RWPE1 (cell line): ENCODE data around the gene ADNP2.

ENCODE experiments used
- CTCF ChIA-PET: fragments of 350-600 bp; sonication (Branson Sonifier 250); formaldehyde crosslinking; extraction: SDS; loops from one replicate; lab custom pipeline; 2021; lab: Yijun Ruan, JAX
- POLR2A ChIA-PET: fragments of 400-600 bp; formaldehyde crosslinking; extraction: SDS; loops from one replicate; lab custom pipeline; 2020; ENCODE audit warnings: antibody characterized with exemption; ENCODE audit not compliant: low non-redundant PET; lab: Yijun Ruan, JAX
- DNase-seq: peaks from one replicate; pipeline ENCODE4 v3.0.0; 2012; ENCODE audit warnings: low spot score
- H3K27ac ChIP-seq: fragments of 450-650 bp; 2 replicates; pipeline ENCODE4 v1.5.1; 2017
- TF ChIP-seq, protein P1 (sequence below): fragments of 450-650 bp; conservative IDR thresholded peaks from 2 replicates; pipeline ENCODE4 v1.5.1; 2017; ENCODE audit warnings: low read depth, mild to moderate bottlenecking

The ADNP2 gene

DNA sequence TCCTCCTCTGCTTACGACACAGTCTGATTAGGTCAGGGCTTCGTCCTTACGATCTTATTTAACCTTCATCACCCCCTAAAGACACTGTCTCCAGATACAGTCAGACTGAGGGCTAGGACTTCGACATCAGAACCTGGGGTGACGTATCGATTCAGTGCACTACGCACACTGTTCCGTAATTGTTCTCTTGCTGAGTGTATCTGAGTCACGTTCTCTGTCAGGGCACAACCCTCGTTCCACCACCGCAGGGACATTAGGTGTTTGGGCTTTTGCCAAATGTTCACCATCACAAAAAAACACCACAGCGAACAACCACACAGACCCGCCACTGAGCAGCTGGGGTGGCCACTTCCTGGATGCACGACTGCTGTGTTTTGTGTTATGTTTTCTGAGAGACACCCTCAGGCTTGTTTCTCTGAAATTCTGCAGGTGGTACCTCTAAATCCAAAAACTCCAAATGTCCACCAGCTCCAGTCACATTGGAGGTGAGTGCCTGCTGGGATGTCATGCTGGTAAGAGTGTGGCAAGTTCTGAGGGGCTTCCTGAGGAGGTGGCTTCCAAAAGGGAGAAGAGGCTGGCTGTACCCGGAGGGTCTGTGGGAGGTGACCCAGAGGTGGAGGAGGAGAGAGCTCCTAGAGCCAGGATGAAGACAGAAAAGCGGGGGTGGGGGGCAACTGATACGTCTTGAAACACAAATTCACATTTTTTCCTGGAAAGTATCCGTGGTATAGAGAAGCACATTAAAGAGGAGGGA lies 66.6 kb downstream of the ADNP2 start:
- ChIA-PET POLR2A (no interaction called here), CTCF (no interaction called here)
- 0 out of 2 replicates have a peak overlapping the region, but pooled peaks have one; percentile 0 for H3K27ac ChIP-seq
- TF ChIP-seq, protein P1, sequence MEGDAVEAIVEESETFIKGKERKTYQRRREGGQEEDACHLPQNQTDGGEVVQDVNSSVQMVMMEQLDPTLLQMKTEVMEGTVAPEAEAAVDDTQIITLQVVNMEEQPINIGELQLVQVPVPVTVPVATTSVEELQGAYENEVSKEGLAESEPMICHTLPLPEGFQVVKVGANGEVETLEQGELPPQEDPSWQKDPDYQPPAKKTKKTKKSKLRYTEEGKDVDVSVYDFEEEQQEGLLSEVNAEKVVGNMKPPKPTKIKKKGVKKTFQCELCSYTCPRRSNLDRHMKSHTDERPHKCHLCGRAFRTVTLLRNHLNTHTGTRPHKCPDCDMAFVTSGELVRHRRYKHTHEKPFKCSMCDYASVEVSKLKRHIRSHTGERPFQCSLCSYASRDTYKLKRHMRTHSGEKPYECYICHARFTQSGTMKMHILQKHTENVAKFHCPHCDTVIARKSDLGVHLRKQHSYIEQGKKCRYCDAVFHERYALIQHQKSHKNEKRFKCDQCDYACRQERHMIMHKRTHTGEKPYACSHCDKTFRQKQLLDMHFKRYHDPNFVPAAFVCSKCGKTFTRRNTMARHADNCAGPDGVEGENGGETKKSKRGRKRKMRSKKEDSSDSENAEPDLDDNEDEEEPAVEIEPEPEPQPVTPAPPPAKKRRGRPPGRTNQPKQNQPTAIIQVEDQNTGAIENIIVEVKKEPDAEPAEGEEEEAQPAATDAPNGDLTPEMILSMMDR, result no peak
- DNase-seq, result no peak

DNA sequence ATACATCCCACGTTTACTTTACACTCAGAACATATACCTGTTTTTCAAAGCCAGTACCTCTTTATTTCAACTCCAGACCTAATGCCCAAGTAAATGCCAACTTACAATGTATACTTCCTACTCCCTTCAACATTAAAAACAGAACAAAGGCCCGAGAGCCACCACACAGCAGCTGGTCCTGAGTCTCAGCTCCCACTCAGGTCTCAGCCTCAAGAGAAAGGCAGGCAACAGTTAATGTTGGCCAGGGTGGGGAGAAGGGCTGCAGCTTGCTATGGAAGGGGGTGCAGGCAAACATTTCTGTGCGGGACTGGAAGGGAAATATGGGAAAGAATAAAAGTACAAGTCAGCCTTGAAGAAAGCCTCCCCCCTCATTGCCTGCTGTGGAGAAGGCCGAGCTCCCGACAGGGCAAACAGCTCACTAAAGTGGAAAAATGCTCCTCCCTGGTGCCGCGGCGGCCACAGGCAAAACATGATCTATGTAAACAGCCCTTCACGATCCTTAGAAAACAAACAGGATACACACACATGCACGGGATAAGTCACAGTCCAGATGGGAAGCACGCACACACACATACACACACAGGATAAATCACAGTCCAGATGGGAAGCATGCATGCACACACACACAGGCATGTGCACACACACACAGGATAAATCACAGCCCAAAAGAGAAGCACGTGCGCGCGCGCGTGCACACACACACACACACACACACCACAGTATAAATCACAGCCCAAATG lies 67.4 kb downstream of the ADNP2 start:
- CTCF ChIA-PET, result no interaction called here
- no peak overlapping the region for H3K27ac ChIP-seq
- POLR2A ChIA-PET, result no interaction called here
- DNase-seq, result no peak
- TF ChIP-seq, protein P1, result no peak

DNA sequence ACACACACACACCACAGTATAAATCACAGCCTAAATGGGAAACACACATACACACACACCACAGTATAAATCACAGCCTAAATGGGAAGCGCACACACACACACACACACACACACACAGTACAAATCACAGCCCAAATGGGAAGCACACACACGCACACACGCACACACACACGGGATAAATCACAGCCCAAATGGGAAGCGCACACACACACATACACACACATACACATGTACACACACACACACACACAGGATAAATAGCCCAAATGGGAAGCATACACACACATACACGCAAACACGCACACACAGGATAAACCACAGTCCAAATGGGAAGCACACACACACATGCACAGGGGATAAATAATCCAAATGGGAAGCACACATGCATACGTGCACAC lies 68.1 kb downstream of the ADNP2 start:
- POLR2A ChIA-PET, result no interaction called here
- CTCF ChIA-PET, result no interaction called here
- DNase-seq, result no peak
- TF ChIP-seq, protein P1, result no peak
- H3K27ac ChIP-seq, result no peak overlapping the region

DNA sequence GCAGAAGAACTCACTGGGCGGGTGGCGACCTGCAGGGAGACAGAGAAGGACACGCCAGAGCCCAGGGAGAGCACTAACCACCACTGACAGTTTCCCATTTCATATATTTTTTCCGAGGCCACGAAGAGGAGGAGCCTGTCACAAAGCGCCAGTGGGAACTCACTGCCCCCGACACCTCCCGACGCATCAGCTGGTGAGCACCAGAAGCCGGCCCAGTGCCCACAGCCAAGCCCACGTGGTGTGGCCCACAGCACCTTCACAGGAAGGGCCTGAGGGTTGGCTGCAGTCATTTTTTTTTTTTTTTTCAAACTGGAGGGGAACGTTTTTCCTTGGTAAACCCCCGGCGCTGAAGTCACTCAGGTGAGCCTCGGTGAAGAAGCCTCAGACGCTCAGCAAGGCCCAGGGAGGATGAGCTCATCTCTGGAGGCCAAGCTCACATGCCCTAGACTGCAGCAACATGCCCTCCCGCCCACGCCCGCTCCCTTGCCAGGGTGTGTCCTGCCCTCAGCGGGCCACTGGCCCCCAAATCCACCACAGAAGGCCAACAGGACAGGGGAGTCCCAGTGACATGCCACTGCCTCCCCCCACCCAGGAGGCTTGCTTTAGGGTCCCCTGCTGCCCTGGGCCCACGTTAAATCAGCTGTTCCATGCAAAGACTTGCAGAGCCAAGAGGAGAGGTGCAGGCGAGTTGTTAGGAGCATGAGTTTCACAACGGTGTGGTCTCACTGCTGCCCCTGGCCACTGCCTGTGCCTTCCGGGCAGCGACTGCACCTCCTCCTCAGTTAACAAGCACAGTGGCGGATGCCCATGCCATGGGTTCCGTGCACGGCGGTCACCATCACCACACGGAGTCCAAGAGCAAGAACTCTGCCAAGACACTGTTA lies 70.1 kb downstream of the ADNP2 start:
- peak; percentile 67 for DNase-seq
- TF ChIP-seq, protein P1, result no peak
- ChIA-PET POLR2A (no interaction called here), CTCF (interaction anchor here (0.8 to 1.6 kb wide), 2 partner anchors 10 to 21 kb away, joined by 3 to 4 read pairs; no protein-coding TSS in a partner anchor)
- peak overlapping the region; percentile 91 for H3K27ac ChIP-seq

DNA sequence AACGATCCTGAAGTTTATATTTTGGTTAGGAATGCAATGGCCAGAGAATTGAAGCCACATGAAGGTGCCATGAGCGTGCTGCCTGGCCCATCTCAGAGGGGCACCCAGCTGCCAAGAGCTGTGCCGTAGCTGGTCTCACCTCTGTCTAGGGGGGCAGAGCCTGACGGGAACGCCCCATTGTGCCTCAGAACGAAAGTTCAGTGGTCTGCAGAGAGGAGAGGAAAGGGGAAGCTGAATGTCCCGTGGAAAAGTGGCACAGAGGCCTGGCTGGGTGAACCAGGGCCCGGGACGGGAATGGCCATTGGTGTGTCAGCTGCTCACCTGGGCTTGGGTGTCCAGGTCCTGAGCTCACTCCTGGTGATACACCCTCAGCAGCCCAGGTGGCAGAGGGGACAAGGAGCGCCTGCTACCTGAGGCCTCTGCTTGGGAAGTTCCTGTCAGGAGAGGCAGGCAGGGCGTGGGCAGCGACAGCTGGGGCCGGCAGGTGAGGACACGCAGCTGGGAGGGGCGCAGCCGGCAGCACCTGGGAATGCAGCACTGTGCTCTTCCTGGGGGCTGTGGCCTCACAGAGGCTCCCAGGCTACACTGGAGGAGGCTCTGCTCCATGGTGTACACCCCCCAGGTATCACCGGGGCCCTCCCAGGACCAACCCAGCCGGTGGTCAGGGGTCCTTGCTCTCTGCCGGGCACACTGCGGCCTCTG lies 70.9 kb downstream of the ADNP2 start:
- CTCF ChIA-PET, result interaction anchor here (1.6 kb wide), 1 partner anchor 22 kb away, joined by 4 read pairs; no protein-coding TSS in a partner anchor
- peak; percentile 68 for DNase-seq
- POLR2A ChIA-PET, result no interaction called here
- H3K27ac ChIP-seq, result peak overlapping the region; percentile 91
- TF ChIP-seq, protein P1, result no peak
